ENCODE results near the gene ACOX1.

- no peak for TF ChIP-seq GATA2 (IDR thresholded peaks at IDR 0.05; ENCODE audit: low read depth, low read length)
- TF ChIP-seq GATA3 (IDR thresholded peaks at IDR 0.05; ENCODE audit: low read depth, low read length), result no peak
Observed at GRCh38 chr17:75980188-75981018, 1.4 kb upstream of the ACOX1 start.
